ENCODE results near the gene SNX24.

Gene SNX24

GRCh38 chr5:122921826-122922225 lies 76.4 kb downstream of the SNX24 start:
- DNase-seq (ENCODE audit: low read depth): peak; percentile 36

GRCh38 chr5:122924203-122924602 lies 78.8 kb downstream of the SNX24 start:
- peak; percentile 54 for DNase-seq (ENCODE audit: low read depth)

GRCh38 chr5:122924719-122925395 lies 79.4 kb downstream of the SNX24 start:
- DNase-seq (ENCODE audit: low read depth): no peak

GRCh38 chr5:122929001-122929400 lies 83.6 kb downstream of the SNX24 start:
- DNase-seq (ENCODE audit: low read depth): no peak

- DNase-seq (ENCODE audit: low read depth): no peak
These were observed 84.6 kb downstream of the SNX24 start for GRCh38 chr5:122929980-122930379.

GRCh38 chr5:122933956-122934355 lies 88.5 kb downstream of the SNX24 start:
- no peak for DNase-seq (ENCODE audit: low read depth)

- DNase-seq (ENCODE audit: low read depth): no peak
These were observed 90.7 kb downstream of the SNX24 start for GRCh38 chr5:122936088-122936487.

- DNase-seq (ENCODE audit: low read depth): no peak
These were observed 92.5 kb downstream of the SNX24 start for GRCh38 chr5:122937914-122938313.

- DNase-seq (ENCODE audit: low read depth): no peak
These were observed 95.5 kb downstream of the SNX24 start for GRCh38 chr5:122940890-122941289.

- no peak for DNase-seq (ENCODE audit: low read depth)
These were observed 96.3 kb downstream of the SNX24 start for GRCh38 chr5:122941737-122942136.

- DNase-seq (ENCODE audit: low read depth): peak; percentile 57
These were observed 96.9 kb downstream of the SNX24 start for GRCh38 chr5:122942164-122942914.

- no peak for DNase-seq (ENCODE audit: low read depth)
These were observed 97.8 kb downstream of the SNX24 start for GRCh38 chr5:122943050-122943698.

- DNase-seq (ENCODE audit: low read depth): no peak
These were observed 98.6 kb downstream of the SNX24 start for GRCh38 chr5:122944051-122944450.

GRCh38 chr5:122947372-122947771 lies 102.0 kb downstream of the SNX24 start:
- DNase-seq (ENCODE audit: low read depth): no peak

GRCh38 chr5:122947772-122948171 lies 102.4 kb downstream of the SNX24 start:
- no peak for DNase-seq (ENCODE audit: low read depth)

GRCh38 chr5:122948319-122948718 lies 102.9 kb downstream of the SNX24 start:
- no peak for DNase-seq (ENCODE audit: low read depth)

GRCh38 chr5:122951658-122952057 lies 106.2 kb downstream of the SNX24 start:
- no peak for DNase-seq (ENCODE audit: low read depth)

GRCh38 chr5:122954719-122955118 lies 109.3 kb downstream of the SNX24 start:
- no peak for DNase-seq (ENCODE audit: low read depth)

GRCh38 chr5:122957457-122957856 lies 112.0 kb downstream of the SNX24 start:
- DNase-seq (ENCODE audit: low read depth): no peak

GRCh38 chr5:122959740-122960445 lies 114.5 kb downstream of the SNX24 start:
- no peak for DNase-seq (ENCODE audit: low read depth)

- DNase-seq (ENCODE audit: low read depth): no peak
These were observed 117.9 kb downstream of the SNX24 start for GRCh38 chr5:122963305-122963704.

GRCh38 chr5:122965111-122965510 lies 119.7 kb downstream of the SNX24 start:
- no peak for DNase-seq (ENCODE audit: low read depth)

GRCh38 chr5:122967085-122967484 lies 121.7 kb downstream of the SNX24 start:
- no peak for DNase-seq (ENCODE audit: low read depth)

Measured in ELR (cell line).